Osteoblast (primary cell): Measurements from ENCODE around the gene NSD2. TPM values are rescaled to one million over a fixed set of nuclear protein-coding genes. Genes with fewer than 3 reads are reported as not detected.

Experiments
- DNase-seq: peaks from one replicate; pipeline ENCODE4 v3.0.0; 2011; ENCODE audit warnings: low spot score, mixed read lengths; ENCODE audit not compliant: insufficient read length; ENCODE audit errors: missing footprints
- H2AFZ ChIP-seq: 2 replicates; pipeline ENCODE4 v1.6.0; 2011; ENCODE audit warnings: mild to moderate bottlenecking, low read length
- H3K27ac ChIP-seq: 2 replicates; pipeline ENCODE4 v1.5.1; 2011; ENCODE audit warnings: mild to moderate bottlenecking, low read depth, low read length, moderate library complexity
- H3K27me3 ChIP-seq: 2 replicates; pipeline ENCODE4 v1.6.0; 2012; ENCODE audit warnings: mild to moderate bottlenecking, control low read depth, inconsistent platforms, low read length, moderate library complexity; ENCODE audit not compliant: insufficient read depth
- H3K36me3 ChIP-seq: 2 replicates; pipeline ENCODE4 v1.5.1; 2011; ENCODE audit warnings: mild to moderate bottlenecking, low read length, control low read depth, moderate library complexity; ENCODE audit not compliant: insufficient read depth
- H3K4me1 ChIP-seq: 2 replicates; pipeline ENCODE4 v1.5.1; 2011; ENCODE audit warnings: mild to moderate bottlenecking, low read length, control low read depth, moderate library complexity; ENCODE audit not compliant: insufficient read depth
- H3K4me2 ChIP-seq: 2 replicates; pipeline ENCODE4 v1.6.0; 2011; ENCODE audit warnings: mild to moderate bottlenecking, low read length; ENCODE audit not compliant: insufficient read depth
- H3K4me3 ChIP-seq: fragments of 200-600 bp; sonication (generic); 3 replicates; pipeline ENCODE4 v1.5.1; 2012; ENCODE audit warnings: mild to moderate bottlenecking, low read length, inconsistent platforms; ENCODE audit not compliant: insufficient read depth
- H3K79me2 ChIP-seq: 2 replicates; pipeline ENCODE4 v1.6.0; 2012; ENCODE audit warnings: mild to moderate bottlenecking, low read length, control low read depth, inconsistent platforms; ENCODE audit not compliant: insufficient read depth
- H3K9me3 ChIP-seq: 2 replicates; pipeline ENCODE4 v1.5.1; 2011; ENCODE audit warnings: low read depth, low read length, control low read depth
- H4K20me1 ChIP-seq: 2 replicates; pipeline ENCODE4 v1.6.0; 2012; ENCODE audit warnings: mild to moderate bottlenecking, low read length, control low read depth; ENCODE audit not compliant: insufficient read depth
- total RNA-seq: library from RNA; depleted of rRNA; stranded (reverse); fragments of >200 nt; gene quantifications from 2 replicates; pipeline ENCODE4 v1.2.3, GENCODE V29; 2012
- TF ChIP-seq, protein P1 (sequence below): IDR thresholded peaks from 2 replicates; pipeline ENCODE4 v1.5.1; 2011; ENCODE audit warnings: mild to moderate bottlenecking, low read depth, low read length, moderate library complexity; ENCODE audit errors: extremely low read depth

The NSD2 gene
- total RNA-seq, 1 donor, result 58.6 TPM

DNA sequence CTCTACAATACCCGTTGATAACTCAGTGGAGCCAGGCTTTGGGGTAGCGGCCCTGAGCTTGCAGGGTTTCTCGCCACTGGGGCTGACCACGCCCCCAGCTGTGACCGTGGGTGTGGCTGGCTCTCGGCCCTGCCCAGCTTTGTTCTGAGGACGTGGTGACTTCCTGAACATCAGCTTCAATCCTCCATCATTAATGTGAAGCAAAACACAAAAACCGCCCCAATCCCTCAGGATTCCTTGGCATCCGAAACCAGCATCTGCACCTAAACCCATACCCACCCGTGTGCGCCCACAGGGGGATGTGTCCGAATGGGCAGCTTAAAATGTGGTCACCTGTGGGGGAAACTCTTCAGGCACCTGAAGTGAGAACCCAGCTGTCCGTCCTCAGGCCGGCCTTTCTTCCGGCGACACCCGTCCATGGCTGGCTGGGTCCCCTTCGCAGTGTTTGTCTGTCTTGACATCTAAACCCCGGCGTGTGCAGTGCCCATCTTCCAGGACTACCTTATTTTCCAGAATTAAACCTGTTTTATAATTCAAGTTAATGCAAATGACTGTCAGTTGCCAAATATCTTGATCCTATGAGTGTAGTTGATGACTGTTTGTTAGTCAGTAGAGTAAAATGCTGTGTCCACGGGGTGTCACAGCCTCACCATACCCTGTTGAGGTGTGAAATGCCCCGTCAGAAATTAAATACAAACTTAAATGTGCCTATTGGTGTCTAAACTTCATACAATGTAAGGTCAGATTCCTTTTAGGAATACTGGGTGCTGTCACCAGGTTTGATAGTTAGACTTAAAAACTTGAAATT lies 110.3 kb downstream of the NSD2 start:
- H3K4me1 ChIP-seq, result no peaks in the 10 kb centered on the region
- no peak overlapping the region for H3K4me2 ChIP-seq
- no peaks in the 10 kb centered on the region for H3K9me3 ChIP-seq
- H3K36me3 ChIP-seq, result peaks cover 72% of the 10 kb centered on the region
- TF ChIP-seq, protein P1, sequence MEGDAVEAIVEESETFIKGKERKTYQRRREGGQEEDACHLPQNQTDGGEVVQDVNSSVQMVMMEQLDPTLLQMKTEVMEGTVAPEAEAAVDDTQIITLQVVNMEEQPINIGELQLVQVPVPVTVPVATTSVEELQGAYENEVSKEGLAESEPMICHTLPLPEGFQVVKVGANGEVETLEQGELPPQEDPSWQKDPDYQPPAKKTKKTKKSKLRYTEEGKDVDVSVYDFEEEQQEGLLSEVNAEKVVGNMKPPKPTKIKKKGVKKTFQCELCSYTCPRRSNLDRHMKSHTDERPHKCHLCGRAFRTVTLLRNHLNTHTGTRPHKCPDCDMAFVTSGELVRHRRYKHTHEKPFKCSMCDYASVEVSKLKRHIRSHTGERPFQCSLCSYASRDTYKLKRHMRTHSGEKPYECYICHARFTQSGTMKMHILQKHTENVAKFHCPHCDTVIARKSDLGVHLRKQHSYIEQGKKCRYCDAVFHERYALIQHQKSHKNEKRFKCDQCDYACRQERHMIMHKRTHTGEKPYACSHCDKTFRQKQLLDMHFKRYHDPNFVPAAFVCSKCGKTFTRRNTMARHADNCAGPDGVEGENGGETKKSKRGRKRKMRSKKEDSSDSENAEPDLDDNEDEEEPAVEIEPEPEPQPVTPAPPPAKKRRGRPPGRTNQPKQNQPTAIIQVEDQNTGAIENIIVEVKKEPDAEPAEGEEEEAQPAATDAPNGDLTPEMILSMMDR, result no peak
- no peaks in the 10 kb centered on the region for H3K79me2 ChIP-seq
- peaks cover 5% of the 10 kb centered on the region for H4K20me1 ChIP-seq
- H3K4me3 ChIP-seq, result no peak overlapping the region
- DNase-seq, result peak; percentile 83
- H3K27ac ChIP-seq, result no peak overlapping the region
- no peak overlapping the region for H2AFZ ChIP-seq
- no peaks in the 10 kb centered on the region for H3K27me3 ChIP-seq

- H3K36me3 ChIP-seq, result peaks cover 63% of the 10 kb centered on the region
- H3K9me3 ChIP-seq, result no peaks in the 10 kb centered on the region
- H3K79me2 ChIP-seq, result no peaks in the 10 kb centered on the region
- peaks cover 9% of the 10 kb centered on the region for H4K20me1 ChIP-seq
- no peak overlapping the region for H3K4me2 ChIP-seq
- no peak overlapping the region for H2AFZ ChIP-seq
- DNase-seq, result peak; percentile 83
- H3K27ac ChIP-seq, result no peak overlapping the region
- no peaks in the 10 kb centered on the region for H3K27me3 ChIP-seq
- TF ChIP-seq, protein P1, result no peak
- no peak overlapping the region for H3K4me3 ChIP-seq
- H3K4me1 ChIP-seq, result no peaks in the 10 kb centered on the region
These were observed 111.2 kb downstream of the NSD2 start for GRCh38 chr4:1982124-1983052.

DNA sequence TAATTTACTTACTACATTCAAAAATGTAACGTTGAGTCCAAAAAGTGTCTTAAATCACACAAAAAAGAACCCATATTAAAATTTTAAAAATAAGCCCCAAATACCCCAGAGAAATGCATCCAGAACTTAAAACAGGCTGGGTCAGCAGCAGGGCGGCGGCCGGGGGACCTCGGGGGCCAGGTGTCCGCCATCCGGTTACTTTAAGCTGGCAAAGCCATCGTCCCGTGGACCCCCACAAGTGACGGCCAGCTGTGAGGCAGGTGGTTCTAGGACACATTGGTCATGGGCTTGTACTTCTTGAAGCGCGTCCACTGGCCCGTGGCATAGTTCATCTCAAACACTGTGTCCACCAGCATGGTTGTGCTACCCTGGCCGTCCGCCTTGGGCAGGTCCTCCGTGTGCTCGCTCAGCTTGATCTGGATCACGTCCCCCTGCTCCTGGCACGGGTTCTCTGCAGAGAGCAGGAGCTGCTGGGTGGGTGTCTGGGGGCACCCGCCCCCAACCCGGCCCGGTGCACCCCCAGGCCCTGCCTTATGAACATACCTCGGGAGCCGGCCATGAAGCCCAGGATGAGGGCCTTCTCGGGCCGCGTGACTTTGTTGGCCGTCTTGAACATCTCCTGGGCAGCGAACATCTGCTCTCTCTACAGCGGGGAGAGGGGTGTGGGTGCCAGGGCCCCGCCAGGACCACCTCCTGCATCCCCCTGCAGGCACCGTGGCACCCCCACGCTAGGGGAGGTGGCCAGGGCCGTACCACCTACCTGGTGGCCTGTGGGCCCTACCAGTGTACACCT lies 112.1 kb downstream of the NSD2 start:
- Histone ChIP-seq H3K4me3 (no peak overlapping the region), H3K36me3 (peaks cover 55% of the 10 kb centered on the region), H3K4me1 (no peaks in the 10 kb centered on the region), H3K9me3 (no peaks in the 10 kb centered on the region), H4K20me1 (peaks cover 9% of the 10 kb centered on the region), H3K27ac (no peak overlapping the region), H3K4me2 (no peak overlapping the region), H2AFZ (no peak overlapping the region), H3K27me3 (no peaks in the 10 kb centered on the region), H3K79me2 (no peaks in the 10 kb centered on the region)
- DNase-seq, result peak; percentile 32
- TF ChIP-seq, protein P1, result no peak
